Ascending aorta (tissue), 2 donors: ENCODE data around the gene GTPBP6. TPM values are rescaled to one million over a fixed set of nuclear protein-coding genes. Genes with fewer than 3 reads are reported as not detected.

Experiments used
- DNase-seq, 2 donors: peaks; one replicate each; pipeline ENCODE4 v3.0.0-alpha.2; 2019; ENCODE audit warnings: low spot score in 2 of 2
- H3K27ac ChIP-seq, 2 donors: fragments of 200-600 bp; sonication (generic); one replicate each; pipeline ENCODE4 v1.5.1; 2016 to 2017; ENCODE audit warnings: mild to moderate bottlenecking in 1 of 2
- H3K27me3 ChIP-seq: fragments of 200-600 bp; sonication (generic); one replicate; pipeline ENCODE4 v1.5.1; 2017
- H3K36me3 ChIP-seq, 2 donors: fragments of 200-600 bp; sonication (generic); one replicate each; pipeline ENCODE4 v1.5.1; 2016
- H3K4me1 ChIP-seq, 2 donors: fragments of 200-600 bp; sonication (generic); one replicate each; pipeline ENCODE4 v1.5.1; 2016 to 2017; ENCODE audit warnings: mild to moderate bottlenecking in 1 of 2
- H3K4me3 ChIP-seq, 2 donors: fragments of 200-600 bp; sonication (generic); one replicate each; pipeline ENCODE4 v1.5.1; 2016 to 2017; ENCODE audit warnings: mild to moderate bottlenecking in 1 of 2
- H3K9me3 ChIP-seq, 2 donors: fragments of 200-600 bp; sonication (generic); one replicate each; pipeline ENCODE4 v1.5.1; 2016
- CTCF ChIP-seq, 3 experiments: fragments of 200-600 bp in 2 of 3; fragments of 450-650 bp in 1 of 3; sonication (generic) in 2 of 3; IDR thresholded peaks; one replicate each; pipeline ENCODE4 v1.5.1; 2016 to 2019; ENCODE audit warnings: antibody characterized with exemption in 3 of 3, mild to moderate bottlenecking in 1 of 3, moderate library complexity in 1 of 3
- intact Hi-C: fragments of 100-400 bp; cut with DNase I; formaldehyde crosslinking; loops from one replicate; pipeline ENCODE4 v1.15.1; 2023
- total RNA-seq: library from RNA; depleted of rRNA; stranded (reverse); fragments of >200 nt; gene quantifications from one replicate; pipeline ENCODE4 v1.1.0, GENCODE V29; 2016

Gene GTPBP6
- total RNA-seq, 1 donor from 2014 or later: 56.2 TPM

- H3K4me1 ChIP-seq: no peaks in the 10 kb centered on the region
- DNase-seq: no peak
- H3K36me3 ChIP-seq: peaks cover 0 to 2% of the 10 kb centered on the region in 2 donors
Observed at GRCh38 chrX:350534-351323, 32.1 kb upstream of the GTPBP6 start.

GRCh38 chrX:350148-350533, 31.5 kb upstream of the GTPBP6 start:
- Histone ChIP-seq H3K4me1 (no peaks in the 10 kb centered on the region), H3K36me3 (peaks cover 0 to 2% of the 10 kb centered on the region in 2 donors), H3K9me3 (no peaks in the 10 kb centered on the region), H3K27me3 (no peaks in the 10 kb centered on the region), H3K27ac (no peak overlapping the region), H3K4me3 (no peak overlapping the region)
- TF ChIP-seq CTCF (IDR thresholded peaks at IDR 0.05): no peak
- DNase-seq: no peak
- intact Hi-C loops: no loop called here

More at GRCh38 chrX:350534-351323, 32.1 kb upstream of the GTPBP6 start:
- intact Hi-C loops: no loop called here
- no peak for TF ChIP-seq CTCF (IDR thresholded peaks at IDR 0.05)
- H3K27me3 ChIP-seq: no peaks in the 10 kb centered on the region
- no peaks in the 10 kb centered on the region for H3K9me3 ChIP-seq
- H3K4me3 ChIP-seq: no peak overlapping the region
- no peak overlapping the region for H3K27ac ChIP-seq

GRCh38 chrX:349702-350101, 31.1 kb upstream of the GTPBP6 start:
- intact Hi-C loops: no loop called here
- Histone ChIP-seq H3K36me3 (peaks cover 2 to 3% of the 10 kb centered on the region in 2 donors), H3K4me1 (no peaks in the 10 kb centered on the region), H3K27me3 (no peaks in the 10 kb centered on the region), H3K4me3 (no peak overlapping the region), H3K27ac (no peak overlapping the region), H3K9me3 (no peaks in the 10 kb centered on the region)
- no peak for DNase-seq
- TF ChIP-seq CTCF (IDR thresholded peaks at IDR 0.05): no peak

GRCh38 chrX:349196-349595, 30.6 kb upstream of the GTPBP6 start:
- TF ChIP-seq CTCF (IDR thresholded peaks at IDR 0.05): no peak
- no peaks in the 10 kb centered on the region for H3K27me3 ChIP-seq
- intact Hi-C loops: no loop called here

GRCh38 chrX:348461-349117, 30.0 kb upstream of the GTPBP6 start:
- H3K27ac ChIP-seq: no peak overlapping the region
- H3K4me3 ChIP-seq: no peak overlapping the region
- H3K36me3 ChIP-seq: peaks cover 2 to 3% of the 10 kb centered on the region in 2 donors
- DNase-seq: no peak
- TF ChIP-seq CTCF (IDR thresholded peaks at IDR 0.05): no peak
- H3K27me3 ChIP-seq: no peaks in the 10 kb centered on the region
- intact Hi-C loops: no loop called here
- no peaks in the 10 kb centered on the region for H3K9me3 ChIP-seq
- H3K4me1 ChIP-seq: no peaks in the 10 kb centered on the region

More at GRCh38 chrX:349196-349595, 30.6 kb upstream of the GTPBP6 start:
- Histone ChIP-seq H3K9me3 (no peaks in the 10 kb centered on the region), H3K4me3 (no peak overlapping the region), H3K36me3 (peaks cover 2 to 3% of the 10 kb centered on the region in 2 donors), H3K27ac (no peak overlapping the region), H3K4me1 (no peaks in the 10 kb centered on the region)
- DNase-seq: no peak
